Measurements from ENCODE around the gene REP15. TPM values are rescaled to one million over a fixed set of nuclear protein-coding genes. Genes with fewer than 3 reads are reported as not detected.
"Not testable (repeated sequence)": the region's sequence is repeated elsewhere in the genome, so short reads cannot be mapped to it uniquely, and the experiment has no call there.

The REP15 gene
- 1.4 and 1.6 TPM in 2 replicates for total RNA-seq
- long read RNA-seq, result 0 reads

- TF ChIP-seq CTCF (IDR thresholded peaks at IDR 0.05), result no peak
- Mint-ChIP-seq H3K9me3 (ENCODE audit: unreplicated experiment) (no peaks in the 10 kb centered on the region), H3K4me3 (ENCODE audit: unreplicated experiment) (no peak within 1 kb of the TSS), H3K4me1 (ENCODE audit: unreplicated experiment) (no peaks in the 10 kb centered on the region), H3K27ac (ENCODE audit: unreplicated experiment) (no peak within 1 kb of the TSS), H3K36me3 (ENCODE audit: unreplicated experiment) (peaks cover 38% of the 10 kb centered on the region), H3K27me3 (ENCODE audit: unreplicated experiment) (no peaks in the 10 kb centered on the region)
- DNase-seq (ENCODE audit: extremely low spot score, unreplicated experiment), result no peak
Measured at GRCh38 chr12:27696293-27696652, at the start of gene REP15. Gene REP15 (plus strand): TSS chr12:27696447. CDS start chr12:27696563, 116 bp downstream.

GRCh38 chr12:27650011-27650410 lies 46.2 kb upstream of the REP15 start:
- no peaks in the 10 kb centered on the region for H3K9me3 Mint-ChIP-seq (ENCODE audit: unreplicated experiment)
- peaks cover 16% of the 10 kb centered on the region for H3K4me1 Mint-ChIP-seq (ENCODE audit: unreplicated experiment)
- no peak overlapping the region for H3K27ac Mint-ChIP-seq (ENCODE audit: unreplicated experiment)
- H3K36me3 Mint-ChIP-seq (ENCODE audit: unreplicated experiment), result peaks cover 23% of the 10 kb centered on the region
- TF ChIP-seq CTCF (IDR thresholded peaks at IDR 0.05), result no peak
- H3K4me3 Mint-ChIP-seq (ENCODE audit: unreplicated experiment), result no peak overlapping the region
- DNase-seq (ENCODE audit: extremely low spot score, unreplicated experiment), result no peak
- H3K27me3 Mint-ChIP-seq (ENCODE audit: unreplicated experiment), result no peaks in the 10 kb centered on the region

GRCh38 chr12:27651201-27651600 lies 45.0 kb upstream of the REP15 start:
- TF ChIP-seq CTCF (IDR thresholded peaks at IDR 0.05), result no peak
- Mint-ChIP-seq H3K4me3 (ENCODE audit: unreplicated experiment) (no peak overlapping the region), H3K4me1 (ENCODE audit: unreplicated experiment) (peaks cover 6% of the 10 kb centered on the region), H3K27me3 (ENCODE audit: unreplicated experiment) (no peaks in the 10 kb centered on the region), H3K27ac (ENCODE audit: unreplicated experiment) (peak overlapping the region; percentile 77), H3K36me3 (ENCODE audit: unreplicated experiment) (peaks cover 17% of the 10 kb centered on the region), H3K9me3 (ENCODE audit: unreplicated experiment) (no peaks in the 10 kb centered on the region)
- DNase-seq (ENCODE audit: extremely low spot score, unreplicated experiment), result no peak

GRCh38 chr12:27652174-27652763 lies 44.0 kb upstream of the REP15 start:
- peaks cover 22% of the 10 kb centered on the region for H3K36me3 Mint-ChIP-seq (ENCODE audit: unreplicated experiment)
- H3K9me3 Mint-ChIP-seq (ENCODE audit: unreplicated experiment), result no peaks in the 10 kb centered on the region
- peaks cover 6% of the 10 kb centered on the region for H3K4me1 Mint-ChIP-seq (ENCODE audit: unreplicated experiment)
- peak; percentile 88 for TF ChIP-seq CTCF (IDR thresholded peaks at IDR 0.05)
- H3K27ac Mint-ChIP-seq (ENCODE audit: unreplicated experiment), result no peak overlapping the region
- DNase-seq (ENCODE audit: extremely low spot score, unreplicated experiment), result no peak
- H3K27me3 Mint-ChIP-seq (ENCODE audit: unreplicated experiment), result no peaks in the 10 kb centered on the region
- H3K4me3 Mint-ChIP-seq (ENCODE audit: unreplicated experiment), result no peak overlapping the region

- H3K4me1 Mint-ChIP-seq (ENCODE audit: unreplicated experiment), result peaks cover 6% of the 10 kb centered on the region
Measured at GRCh38 chr12:27653661-27654060, 42.6 kb upstream of the REP15 start.

GRCh38 chr12:27655476-27655875 lies 40.8 kb upstream of the REP15 start:
- H3K27ac Mint-ChIP-seq (ENCODE audit: unreplicated experiment); H3K27me3 Mint-ChIP-seq (ENCODE audit: unreplicated experiment); DNase-seq (ENCODE audit: extremely low spot score, unreplicated experiment); H3K9me3 Mint-ChIP-seq (ENCODE audit: unreplicated experiment); H3K4me3 Mint-ChIP-seq (ENCODE audit: unreplicated experiment); H3K4me1 Mint-ChIP-seq (ENCODE audit: unreplicated experiment): not testable (repeated sequence)
- H3K36me3 Mint-ChIP-seq (ENCODE audit: unreplicated experiment), result peaks cover 26% of the 10 kb centered on the region

More at GRCh38 chr12:27653661-27654060, 42.6 kb upstream of the REP15 start:
- Mint-ChIP-seq H3K4me3 (ENCODE audit: unreplicated experiment) (no peak overlapping the region), H3K9me3 (ENCODE audit: unreplicated experiment) (no peaks in the 10 kb centered on the region), H3K27ac (ENCODE audit: unreplicated experiment) (no peak overlapping the region), H3K36me3 (ENCODE audit: unreplicated experiment) (peaks cover 18% of the 10 kb centered on the region), H3K27me3 (ENCODE audit: unreplicated experiment) (no peaks in the 10 kb centered on the region)
- DNase-seq (ENCODE audit: extremely low spot score, unreplicated experiment), result no peak
- no peak for TF ChIP-seq CTCF (IDR thresholded peaks at IDR 0.05)
